ENCODE data around the gene MYLK4.

The MYLK4 gene

DNA sequence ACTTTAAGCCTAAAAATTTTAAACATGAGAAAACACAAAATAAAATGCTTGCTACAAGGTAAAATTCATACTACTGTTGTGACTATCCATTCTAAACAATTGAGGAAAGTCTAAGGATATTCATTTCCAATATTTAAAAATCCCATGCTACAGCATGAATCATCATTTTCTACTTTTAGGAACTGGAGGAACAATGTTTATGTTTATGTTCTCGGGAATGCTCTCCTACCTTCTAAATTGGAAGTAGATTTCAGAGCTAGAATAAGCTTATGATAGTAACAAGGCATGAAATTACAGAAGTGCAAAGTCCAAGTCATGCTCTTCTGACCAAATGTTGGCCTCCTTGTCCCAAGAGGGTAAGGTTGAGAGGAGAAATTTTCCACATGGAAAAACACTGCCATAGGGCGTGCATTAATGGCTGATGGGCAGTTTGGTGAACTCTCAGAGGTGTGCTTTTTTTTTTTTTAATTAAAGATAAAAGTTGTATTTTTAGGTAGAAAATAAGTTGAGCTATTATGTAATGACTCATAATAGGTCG, 6.0 kb upstream of the MYLK4 start:
- DNase-seq (ENCODE audit: low read depth in 2 of 2): no peak

DNA sequence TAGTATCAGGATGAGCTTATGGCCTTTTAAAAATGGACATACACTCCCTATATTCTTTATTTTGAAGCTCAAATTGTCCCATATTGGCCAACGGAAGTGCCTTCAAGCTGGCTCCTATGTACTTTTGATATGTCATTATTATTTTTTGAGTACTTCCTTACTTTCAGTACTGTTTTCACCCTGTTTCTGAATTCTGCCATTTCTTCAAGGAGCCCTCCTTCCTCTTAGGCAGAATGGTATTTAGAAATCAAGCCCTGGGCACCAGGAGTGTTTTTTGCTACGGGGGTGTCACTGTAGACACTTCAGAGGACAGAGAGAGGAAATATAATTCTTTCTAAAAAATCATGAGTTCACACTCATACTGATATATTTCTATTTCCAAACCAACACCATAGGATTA, 5.5 kb upstream of the MYLK4 start:
- no peak for DNase-seq (ENCODE audit: low read depth in 2 of 2)

DNA sequence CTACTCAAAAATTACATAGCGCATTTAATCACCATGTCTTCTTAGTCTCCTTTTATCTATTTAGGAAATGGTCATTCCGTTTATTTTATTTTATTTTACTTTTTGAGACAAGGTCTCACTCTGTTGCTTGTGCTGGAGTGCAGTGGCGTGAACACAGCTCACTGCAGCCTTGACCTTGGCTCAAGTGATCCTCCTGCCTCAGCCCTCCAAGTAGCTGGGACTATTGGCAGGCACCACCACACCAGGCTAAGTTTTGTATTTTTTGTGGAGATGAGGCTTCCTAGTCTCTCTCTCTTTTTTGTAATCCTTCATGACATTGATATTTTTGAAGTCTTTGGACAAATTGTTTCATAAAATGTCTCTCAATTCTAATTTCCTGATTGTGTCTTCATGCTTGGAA, 4.7 kb upstream of the MYLK4 start:
- DNase-seq (ENCODE audit: low read depth in 2 of 2): no peak

DNA sequence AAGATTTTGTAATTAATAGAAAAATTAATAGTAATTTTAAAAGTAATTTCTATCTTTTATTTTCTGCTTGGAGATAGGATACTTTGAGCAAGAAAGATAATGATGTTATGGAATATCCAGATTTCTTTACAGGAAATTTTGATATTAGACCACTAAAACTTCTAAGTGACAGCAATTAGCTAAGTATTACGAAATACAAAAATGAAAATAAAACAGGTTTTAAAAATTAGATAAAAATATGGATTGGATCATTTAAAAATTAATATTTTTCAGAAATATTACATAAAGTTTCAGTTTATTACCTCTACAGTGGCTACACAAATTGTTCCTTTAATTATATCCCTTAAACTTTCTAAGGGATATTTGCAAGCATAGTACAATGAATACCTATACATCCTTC, 4.2 kb upstream of the MYLK4 start:
- DNase-seq (ENCODE audit: low read depth in 2 of 2): no peak

DNA sequence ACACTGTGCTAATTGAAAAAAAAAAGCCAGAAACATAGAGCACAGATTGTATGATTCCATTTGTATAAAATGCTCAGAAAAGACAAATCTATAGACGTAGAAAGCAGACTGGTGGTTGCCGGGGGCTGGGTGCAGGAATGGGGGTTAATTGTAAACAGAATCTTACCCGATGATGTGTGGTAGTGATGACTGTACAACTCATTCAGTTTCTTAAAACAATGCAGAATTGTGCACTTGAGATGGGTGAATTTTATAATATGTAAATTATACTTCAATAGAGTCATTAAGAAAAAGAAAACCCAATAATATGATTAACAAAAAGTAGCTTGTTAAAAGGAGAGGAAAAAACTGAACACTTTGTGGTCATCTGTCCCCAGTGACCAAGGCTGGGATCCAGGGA, 3.7 kb upstream of the MYLK4 start:
- DNase-seq (ENCODE audit: low read depth in 2 of 2): no peak

DNA sequence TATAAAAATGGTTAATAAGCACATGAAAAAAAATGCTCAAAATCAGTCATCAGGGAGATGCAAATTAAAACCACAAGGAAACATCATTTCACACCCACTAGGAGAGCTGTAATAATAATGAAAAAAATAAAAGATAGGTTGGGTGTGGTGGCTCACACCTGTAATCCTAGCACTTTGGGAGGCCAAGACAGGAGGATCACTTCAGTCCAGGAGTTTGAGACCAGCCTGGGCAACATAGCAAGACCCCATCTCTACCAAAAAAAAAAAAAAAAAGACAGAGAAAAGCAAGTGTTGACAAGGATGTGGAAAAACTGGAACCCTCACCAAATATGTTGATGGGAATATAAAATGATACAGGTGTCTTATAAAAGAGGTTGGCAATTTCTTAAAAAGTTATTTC, 3.0 kb upstream of the MYLK4 start:
- DNase-seq (ENCODE audit: low read depth in 2 of 2): no peak

DNA sequence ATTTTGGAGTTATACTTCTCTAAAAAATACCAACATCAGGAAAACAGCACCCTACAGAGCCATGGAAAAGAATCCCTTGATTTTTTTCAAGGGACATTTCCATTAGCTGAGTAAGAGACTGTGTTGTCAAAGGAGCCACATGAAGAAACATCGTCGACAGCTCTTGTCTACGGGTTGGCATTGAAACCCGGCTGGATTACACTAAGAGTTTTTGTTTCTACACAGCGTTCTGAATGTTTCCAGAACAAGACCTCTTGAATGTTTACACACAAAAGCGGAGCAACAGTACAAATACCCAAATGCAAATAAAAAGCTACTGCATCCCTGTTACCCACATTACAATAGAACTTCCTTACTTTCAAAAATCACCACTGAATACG, 2.4 kb upstream of the MYLK4 start:
- DNase-seq (ENCODE audit: low read depth in 2 of 2): no peak

DNA sequence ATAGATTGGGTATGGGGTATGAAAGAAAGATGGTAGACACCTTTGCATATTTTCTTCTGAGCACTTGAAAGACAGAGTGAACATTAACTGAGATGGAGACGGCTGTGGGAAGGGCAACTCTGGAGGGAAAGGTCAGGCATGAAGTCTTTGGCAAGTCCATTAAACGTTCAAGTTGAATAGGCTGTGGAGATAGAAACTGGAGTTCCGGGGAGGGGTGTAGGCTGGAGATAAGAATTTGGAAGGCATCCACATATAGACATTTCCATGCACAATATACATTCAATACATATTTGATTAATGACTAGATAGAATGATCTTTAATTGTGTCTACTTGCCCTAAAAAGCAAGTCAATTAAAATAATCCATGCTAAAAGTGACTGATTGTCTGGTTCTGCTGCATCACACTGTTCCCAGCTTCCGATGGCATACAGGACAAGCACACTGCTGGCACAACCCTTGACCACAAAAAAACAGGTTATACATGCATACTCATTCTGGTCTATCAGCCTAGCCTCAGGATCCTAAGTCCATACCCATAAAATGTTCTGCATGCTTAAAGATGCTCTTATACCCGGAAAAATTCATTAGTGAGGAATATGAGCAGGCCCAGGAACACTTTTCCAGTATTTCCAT, 1.9 kb upstream of the MYLK4 start:
- DNase-seq (ENCODE audit: low read depth in 2 of 2): no peak

DNA sequence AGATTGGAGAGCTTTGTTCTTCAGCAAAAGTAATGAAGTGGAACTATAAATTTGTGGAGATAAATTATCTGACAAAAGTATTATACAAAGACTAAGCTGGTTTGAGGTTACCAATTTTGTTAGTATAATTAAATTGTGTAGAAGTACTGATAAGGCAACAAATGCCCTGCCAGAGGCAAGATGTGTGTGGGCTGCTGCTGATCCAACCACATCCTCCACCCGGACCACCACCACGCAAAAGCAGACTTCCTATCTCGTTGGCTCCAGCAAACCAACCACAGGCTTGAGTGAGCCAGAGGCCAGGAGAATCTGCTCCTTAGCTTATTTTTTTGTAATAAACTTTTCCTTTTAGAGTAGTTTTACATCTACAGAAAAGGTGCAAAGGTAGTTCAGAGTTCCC, 1.1 kb upstream of the MYLK4 start:
- no peak for DNase-seq (ENCODE audit: low read depth in 2 of 2)

DNA sequence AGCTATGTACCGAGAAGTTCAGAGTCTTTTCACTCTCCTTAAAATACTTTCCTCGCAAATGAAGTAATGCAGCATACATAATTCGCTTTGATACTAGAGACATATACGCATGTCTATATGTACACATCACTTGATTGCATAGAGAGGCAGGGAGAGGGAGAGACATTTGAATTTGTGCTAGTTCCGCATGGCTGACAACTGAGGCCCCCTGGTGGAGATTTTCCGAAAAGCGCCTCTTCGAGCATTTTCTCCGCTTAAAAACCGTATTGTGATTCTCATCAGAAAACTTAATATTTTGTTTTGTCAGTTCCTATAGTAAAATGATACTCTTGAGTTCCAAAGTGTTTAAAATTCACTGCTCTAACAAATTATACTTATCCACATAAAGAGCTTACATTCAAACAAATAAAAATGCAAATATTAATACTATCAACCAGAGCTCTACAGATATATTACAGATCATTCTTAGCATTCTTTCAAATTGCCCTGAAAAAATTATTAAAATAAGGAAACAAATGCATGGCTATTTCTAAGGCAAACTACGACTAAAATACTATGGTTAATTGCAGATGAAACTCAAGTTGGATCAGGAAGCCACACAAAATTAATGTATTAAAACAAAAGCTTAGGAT, 637 bp downstream of the MYLK4 start:
- peak; percentile 25 to 30 for DNase-seq (ENCODE audit: low read depth in 2 of 2)

DNA sequence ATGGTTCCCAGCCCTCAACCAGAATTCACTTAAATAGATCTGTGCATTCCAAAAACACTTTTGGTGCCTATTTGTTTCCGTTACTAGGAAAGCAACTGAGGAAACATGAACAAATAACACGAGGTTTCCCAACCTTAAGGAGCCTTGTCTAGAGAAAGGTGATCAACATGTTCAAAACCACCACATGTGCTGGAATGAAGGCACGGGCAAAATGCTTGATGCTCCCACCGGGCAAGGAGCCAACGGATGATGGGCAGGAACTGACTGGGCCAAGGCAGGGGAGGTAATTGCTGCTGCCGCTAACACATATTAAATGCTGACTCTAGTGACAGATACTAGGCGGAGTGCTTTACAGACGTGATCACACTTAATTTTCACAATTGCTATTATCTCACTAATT, 2.5 kb downstream of the MYLK4 start:
- no peak for DNase-seq (ENCODE audit: low read depth in 2 of 2)

DNA sequence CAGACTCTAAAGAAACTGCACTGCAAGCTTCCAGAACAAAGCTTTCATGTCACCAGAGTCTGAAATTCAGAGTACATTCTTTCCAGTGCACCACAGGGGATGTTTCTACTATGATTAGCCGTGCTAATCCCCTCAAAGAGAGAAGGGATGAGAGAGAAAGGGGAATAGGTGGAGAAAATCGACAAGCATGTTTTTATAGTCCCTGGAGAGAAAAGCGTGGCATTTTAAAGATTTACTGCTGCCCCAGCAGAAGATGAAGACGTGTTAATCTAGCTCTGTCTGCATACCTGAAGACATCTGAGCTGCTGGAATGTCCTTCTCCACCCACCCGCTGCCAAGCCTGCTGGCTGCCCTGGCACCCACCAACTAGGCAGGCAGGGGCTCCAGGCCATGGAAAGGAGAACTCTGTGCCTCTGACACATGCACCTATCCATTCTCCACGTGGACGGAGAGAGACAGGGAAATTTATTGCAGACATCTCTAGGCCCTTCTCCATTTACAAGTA, 4.1 kb downstream of the MYLK4 start:
- DNase-seq (ENCODE audit: low read depth in 2 of 2): no peak

DNA sequence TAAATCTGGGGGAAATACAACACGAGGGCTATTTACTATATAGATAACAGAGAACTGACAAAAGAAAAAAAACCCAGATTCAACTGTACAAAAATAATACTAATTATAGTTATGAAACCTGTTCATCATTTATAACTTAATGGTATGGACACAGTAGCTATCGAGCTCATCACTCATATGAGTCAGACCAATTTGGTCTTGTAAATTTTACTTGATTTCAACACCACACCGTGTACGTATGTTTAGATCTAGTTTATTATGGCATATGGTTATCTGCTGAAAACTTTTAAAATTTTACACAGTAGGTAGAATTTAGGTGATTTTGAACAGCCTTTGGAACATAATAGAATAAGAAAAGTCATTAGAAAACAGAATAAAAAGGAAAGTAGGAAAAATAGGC, 5.5 kb downstream of the MYLK4 start:
- no peak for DNase-seq (ENCODE audit: low read depth in 2 of 2)

DNA sequence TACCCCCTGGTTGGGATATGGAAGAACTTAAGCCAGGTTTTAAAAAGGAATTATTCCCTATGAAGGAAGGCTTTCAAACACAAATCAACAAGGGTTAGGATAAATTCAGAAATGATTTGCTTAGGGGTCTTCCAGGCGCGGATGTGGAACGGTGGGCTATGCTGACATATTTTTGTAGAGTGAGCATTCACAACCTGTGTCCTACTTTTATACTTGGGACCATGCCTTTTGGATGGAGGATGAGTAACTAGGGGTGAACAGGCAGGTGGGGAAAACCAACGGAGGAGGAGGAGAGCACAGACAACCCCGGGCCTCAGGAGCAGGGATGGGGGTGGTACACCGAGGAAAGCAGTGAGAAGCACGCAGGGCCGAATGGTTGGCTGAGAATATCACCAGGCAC, 5.9 kb downstream of the MYLK4 start:
- no peak for DNase-seq (ENCODE audit: low read depth in 2 of 2)

DNA sequence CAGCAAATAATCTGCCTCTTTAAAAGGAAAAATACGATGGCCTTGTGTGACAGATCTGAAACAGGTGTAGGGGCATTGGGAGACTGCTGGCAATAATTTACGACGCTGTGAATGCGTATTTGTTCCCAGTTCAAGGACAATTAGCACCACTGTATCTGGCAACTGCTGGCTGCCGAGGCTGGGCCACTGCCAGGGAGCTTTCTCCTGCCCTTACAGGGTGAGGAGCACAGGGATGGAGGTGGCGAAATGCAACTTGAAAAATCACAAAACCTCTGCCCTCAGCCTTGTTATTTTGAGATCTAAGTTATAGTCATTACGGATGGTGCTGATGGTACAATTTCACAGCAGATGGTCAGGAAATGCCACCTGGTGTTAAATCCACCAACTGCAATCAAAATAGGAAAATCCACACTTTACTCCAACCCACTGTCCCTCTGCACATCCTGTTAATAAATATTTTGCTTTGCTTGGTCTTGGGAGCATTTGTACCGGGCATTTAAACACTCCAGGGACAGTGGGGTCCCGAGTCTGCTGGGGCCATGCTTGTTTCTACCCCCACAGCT, 6.4 kb downstream of the MYLK4 start:
- DNase-seq (ENCODE audit: low read depth in 2 of 2): no peak

DNA sequence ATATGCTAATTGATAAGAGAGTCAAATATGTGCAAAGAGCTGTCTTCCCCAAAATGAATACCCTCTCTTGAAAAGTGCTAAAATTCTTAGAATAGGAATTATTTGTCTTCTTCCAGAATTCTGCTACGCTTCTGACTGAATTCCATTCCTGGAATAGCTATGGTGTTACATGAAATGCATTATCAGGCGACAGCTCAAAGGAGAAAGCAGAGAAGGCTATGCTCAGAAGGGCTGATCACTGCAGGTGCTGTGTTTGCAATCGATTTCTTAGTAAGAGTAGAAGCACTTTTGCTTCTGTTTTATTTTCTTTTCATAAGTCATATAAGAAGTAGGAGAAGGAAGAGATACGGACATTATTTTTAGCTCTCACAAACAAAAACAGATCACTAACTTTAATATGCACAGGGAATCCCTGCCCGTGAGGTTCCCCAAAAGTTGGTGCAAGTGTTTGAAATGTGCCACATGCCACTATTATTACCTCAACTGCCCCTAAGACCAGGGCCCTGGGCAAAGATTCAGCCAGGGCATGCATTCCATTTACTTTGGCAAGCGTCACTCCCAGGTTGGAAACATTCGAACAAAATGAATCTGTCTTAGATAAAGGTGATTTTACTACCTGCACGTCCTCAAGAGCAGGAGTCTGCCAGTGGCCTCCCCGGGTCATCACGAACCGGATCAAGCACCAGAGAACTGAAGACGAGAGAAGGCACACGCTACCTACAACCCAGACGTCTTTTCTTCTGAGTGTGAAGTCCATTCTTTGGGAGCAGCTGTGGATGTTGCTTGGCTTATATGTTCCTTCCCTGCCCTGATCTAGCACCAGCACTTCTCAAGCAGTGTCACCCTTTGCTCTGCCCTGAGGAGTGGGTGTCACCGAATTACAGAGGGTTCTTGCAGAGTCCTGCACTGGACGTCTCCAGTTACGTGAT, 7.2 kb downstream of the MYLK4 start:
- no peak for DNase-seq (ENCODE audit: low read depth in 2 of 2)

DNA sequence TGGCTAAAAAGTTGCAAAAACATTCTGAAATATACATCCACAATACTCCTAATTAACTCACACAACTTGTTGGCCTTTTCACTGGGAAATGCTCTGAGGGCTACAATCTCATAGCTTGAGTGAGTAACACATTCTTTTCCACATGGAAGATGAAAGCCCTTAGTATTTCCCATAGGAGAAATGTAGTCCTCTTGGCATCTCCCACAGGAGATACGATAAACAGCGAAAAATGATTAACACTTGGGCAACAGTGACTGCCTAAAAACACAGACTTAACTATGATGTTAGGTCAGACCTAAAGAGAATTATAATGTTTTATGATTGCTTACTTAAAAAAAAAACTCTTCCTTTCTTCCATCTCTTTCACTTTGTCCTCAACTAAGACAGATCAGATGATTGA, 9.0 kb downstream of the MYLK4 start:
- DNase-seq (ENCODE audit: low read depth in 2 of 2): no peak

DNA sequence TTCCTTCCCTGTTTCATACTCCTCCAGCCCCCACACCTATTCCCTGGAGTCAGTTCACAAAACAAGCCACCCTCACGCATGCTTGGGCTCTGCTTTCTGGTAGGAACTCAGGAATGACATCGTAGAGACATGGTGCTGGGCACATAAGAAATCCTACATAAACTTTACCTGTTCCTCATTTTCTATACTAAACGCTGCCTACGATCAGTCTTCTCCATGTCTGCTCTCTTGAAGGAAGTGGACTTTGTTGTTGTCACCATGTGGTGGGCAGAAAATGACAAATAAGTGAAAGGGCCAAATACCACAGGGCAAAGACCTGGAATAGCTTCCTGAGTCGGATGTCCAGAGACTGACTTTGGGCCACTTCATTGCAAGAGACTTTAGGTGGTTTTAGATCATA, 10.1 kb downstream of the MYLK4 start:
- DNase-seq (ENCODE audit: low read depth in 2 of 2): no peak

DNA sequence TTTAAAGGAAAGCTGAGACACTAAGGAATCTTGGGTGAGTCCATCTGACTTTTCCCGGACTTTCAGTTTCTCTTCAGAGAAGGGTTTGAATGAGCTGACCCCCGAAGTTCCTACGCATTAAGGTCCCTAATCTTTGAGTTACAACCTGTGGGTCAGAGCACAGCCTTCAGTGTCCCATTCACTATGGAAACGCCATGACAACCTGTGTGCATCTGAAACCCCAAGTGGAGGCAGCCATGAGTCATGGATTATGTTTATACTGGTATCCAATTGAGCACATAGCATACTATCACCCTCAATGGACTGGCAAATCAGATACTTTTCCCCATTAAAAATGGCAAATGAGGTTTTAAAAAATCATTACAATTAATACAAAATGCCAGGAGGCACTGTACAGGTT, 11.4 kb downstream of the MYLK4 start:
- peak in 1 of 2 donors; percentile 7 for DNase-seq (ENCODE audit: low read depth in 2 of 2)

DNA sequence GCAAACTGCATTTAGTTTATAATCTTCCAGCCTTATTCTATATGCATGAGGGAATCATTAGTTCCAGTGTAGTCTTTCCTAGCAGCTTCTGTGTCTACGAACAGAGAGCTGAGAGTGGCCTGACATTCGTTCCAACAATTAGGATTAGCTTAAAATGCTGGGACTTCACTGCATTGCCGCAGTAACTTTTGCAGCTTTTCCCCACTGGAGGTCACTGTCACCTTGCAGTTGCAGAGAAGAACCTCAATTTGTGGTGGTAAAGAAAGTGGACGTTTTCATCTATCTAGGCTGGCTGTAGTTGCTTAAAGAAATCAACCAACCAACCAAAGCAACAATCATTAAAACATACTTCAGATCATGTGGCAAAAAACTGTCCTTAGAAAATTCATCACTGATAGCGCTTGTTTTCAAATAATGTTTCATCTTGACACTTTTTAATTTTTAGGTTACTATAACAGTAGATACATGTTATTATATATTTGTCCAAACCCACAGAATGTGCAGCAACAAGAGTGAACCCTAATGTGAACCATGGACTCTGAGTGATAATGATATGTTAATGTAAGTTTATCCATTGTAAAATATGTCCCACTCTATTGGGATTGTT, 12.2 kb downstream of the MYLK4 start:
- DNase-seq (ENCODE audit: low read depth in 2 of 2): peak; percentile 8 to 29

DNA sequence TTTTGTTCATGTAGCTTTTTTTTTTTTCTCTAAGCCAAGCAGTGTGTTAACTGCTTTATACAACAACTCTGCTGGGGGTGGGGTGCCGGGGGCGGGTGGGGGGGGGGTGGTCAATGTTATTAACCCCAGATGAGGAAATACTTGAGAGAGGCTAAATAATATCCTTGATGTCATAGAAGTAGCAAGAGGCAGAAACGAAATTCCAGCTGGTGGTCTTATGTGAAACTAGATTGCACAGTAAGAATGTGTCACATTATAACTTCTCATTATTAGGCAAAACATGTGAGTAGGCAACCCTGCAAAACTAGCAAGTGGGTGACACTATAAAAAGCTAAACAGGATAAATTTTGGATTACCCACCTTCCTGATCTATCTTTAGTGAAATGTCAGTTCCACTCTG, 12.8 kb downstream of the MYLK4 start:
- no peak for DNase-seq (ENCODE audit: low read depth in 2 of 2)
